Measurements from ENCODE around the gene RAMP3.

Gene RAMP3

DNA sequence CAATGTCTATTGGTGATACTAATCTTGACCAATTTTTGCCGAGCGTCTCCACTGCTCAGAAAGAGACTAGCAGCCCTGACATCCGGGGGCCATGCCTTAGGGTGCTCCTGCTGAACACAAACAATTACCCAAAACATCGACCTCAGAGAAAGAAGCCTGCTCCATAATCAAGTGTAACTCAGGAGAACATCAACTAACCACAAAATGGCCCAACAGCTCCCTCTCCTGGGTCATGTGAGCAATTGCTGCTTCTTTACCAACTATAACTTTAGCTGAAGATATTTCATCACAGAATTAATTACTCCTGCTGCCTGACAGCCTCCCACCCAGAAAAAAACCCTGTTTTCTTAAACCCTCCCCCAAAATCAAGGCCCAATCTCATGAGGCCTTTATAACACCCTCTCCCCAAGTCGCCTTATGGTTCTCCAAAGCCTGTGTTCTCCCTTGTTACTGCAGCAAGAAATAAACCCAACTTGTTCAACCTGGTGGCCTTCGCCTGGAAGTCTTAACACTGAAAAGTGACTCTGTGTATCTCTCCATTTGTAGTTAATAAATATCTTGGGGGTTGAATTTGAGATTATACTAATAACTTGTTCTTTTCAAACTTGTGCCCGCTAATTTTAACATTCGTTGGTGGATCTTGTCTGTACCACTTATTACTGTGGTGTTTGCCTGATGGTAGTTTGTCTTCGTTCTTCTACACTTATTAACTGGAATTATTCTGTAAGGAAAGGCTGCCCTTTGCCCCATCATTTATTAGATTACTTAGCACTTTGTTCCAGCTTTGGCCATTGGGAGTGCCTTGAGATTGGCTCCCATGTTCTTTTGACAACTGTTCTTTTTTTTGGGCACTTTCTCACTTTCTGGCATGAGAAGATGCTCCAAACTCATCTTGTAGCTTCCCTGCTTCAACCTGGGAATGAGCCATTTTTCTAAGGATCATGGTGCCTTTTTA lies 21.2 kb upstream of the RAMP3 start:
- Histone ChIP-seq H3K9ac (no peak overlapping the region), H3K9me3 (ENCODE audit: control insufficient read depth, low read length) (no peaks in the 10 kb centered on the region), H3K27me3 (ENCODE audit: control insufficient read depth, insufficient read depth, low read length) (no peaks in the 10 kb centered on the region), H3K4me3 (ENCODE audit: low read depth, low read length) (no peak overlapping the region), H3K36me3 (ENCODE audit: control insufficient read depth, insufficient read depth, low read length) (no peaks in the 10 kb centered on the region), H3K79me2 (no peaks in the 10 kb centered on the region), H3K4me1 (no peaks in the 10 kb centered on the region), H3K27ac (no peak overlapping the region), H2AFZ (peak overlapping the region; percentile 47), H3K4me2 (ENCODE audit: low read length) (no peak overlapping the region)
- TF ChIP-seq, protein P1, sequence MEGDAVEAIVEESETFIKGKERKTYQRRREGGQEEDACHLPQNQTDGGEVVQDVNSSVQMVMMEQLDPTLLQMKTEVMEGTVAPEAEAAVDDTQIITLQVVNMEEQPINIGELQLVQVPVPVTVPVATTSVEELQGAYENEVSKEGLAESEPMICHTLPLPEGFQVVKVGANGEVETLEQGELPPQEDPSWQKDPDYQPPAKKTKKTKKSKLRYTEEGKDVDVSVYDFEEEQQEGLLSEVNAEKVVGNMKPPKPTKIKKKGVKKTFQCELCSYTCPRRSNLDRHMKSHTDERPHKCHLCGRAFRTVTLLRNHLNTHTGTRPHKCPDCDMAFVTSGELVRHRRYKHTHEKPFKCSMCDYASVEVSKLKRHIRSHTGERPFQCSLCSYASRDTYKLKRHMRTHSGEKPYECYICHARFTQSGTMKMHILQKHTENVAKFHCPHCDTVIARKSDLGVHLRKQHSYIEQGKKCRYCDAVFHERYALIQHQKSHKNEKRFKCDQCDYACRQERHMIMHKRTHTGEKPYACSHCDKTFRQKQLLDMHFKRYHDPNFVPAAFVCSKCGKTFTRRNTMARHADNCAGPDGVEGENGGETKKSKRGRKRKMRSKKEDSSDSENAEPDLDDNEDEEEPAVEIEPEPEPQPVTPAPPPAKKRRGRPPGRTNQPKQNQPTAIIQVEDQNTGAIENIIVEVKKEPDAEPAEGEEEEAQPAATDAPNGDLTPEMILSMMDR (IDR thresholded peaks at IDR 0.05) = peak; percentile 81

DNA sequence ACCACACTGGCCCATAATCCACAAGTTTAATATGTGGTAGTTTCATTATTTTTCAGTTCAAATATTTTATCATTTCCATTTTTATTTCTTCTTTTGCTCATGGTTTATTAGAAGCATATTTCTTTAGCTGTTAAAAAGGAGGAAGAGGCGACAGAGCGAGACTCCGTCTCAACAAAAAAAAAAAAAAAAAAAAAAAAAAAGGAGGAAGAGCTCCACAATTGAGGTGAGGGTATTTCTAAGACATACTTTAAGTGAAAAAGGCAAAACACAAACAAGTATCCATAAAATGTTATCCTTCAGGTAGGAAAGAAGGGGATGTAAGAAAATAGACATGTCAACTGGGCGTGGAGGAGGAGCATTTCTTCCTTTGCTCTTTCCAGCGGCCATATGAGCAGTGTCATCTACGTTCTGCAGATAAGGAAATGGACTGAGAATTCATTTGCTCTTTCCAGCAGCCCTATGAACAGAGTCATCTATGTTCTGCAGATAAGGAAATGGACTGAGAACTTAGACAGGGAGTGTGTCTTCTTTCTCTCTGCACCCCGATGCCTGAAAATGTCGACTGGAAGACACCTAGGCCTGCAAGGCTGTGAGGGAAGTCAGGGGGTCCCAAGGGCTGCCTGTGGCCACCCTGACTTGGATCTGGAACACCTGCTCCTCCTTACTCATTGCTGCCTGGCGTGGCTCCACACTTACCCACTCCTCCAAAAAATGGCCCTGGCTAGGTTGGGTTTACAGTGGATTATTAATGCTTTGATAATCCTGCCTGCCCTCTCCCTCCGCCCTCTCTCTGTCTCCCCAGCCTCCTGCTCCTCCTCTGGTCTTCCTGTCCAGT lies 18.9 kb upstream of the RAMP3 start:
- Histone ChIP-seq H3K4me3 (ENCODE audit: low read depth, low read length) (no peak overlapping the region), H3K36me3 (ENCODE audit: control insufficient read depth, insufficient read depth, low read length) (no peaks in the 10 kb centered on the region), H3K4me2 (ENCODE audit: low read length) (no peak overlapping the region), H3K27me3 (ENCODE audit: control insufficient read depth, insufficient read depth, low read length) (no peaks in the 10 kb centered on the region), H3K9ac (no peak overlapping the region), H3K27ac (no peak overlapping the region), H2AFZ (no peak overlapping the region), H3K4me1 (no peaks in the 10 kb centered on the region), H3K79me2 (no peaks in the 10 kb centered on the region), H3K9me3 (ENCODE audit: control insufficient read depth, low read length) (no peaks in the 10 kb centered on the region)
- TF ChIP-seq, protein P1 (IDR thresholded peaks at IDR 0.05) = no peak

DNA sequence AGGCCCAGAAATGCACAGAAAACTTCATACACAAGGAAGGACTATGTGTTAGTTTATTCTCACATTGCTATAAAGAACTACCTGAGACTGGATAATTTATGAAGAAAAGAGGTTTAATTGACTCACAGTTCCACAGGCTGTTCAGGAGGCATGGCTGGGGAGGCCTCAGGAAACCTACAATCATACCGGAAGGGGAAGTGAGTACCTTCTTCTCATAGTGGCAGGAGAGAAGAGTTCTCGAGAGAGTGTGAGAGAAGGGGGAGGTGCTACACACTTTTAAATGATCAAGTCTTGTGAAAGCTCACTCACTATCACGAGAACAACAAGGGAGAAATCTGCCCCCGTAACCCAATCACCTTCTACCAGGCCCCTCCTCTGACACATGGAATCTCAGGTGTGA lies 16.8 kb upstream of the RAMP3 start:
- Histone ChIP-seq H3K36me3 (ENCODE audit: control insufficient read depth, insufficient read depth, low read length) (no peaks in the 10 kb centered on the region), H3K4me1 (no peaks in the 10 kb centered on the region), H3K4me2 (ENCODE audit: low read length) (no peak overlapping the region), H3K27me3 (ENCODE audit: control insufficient read depth, insufficient read depth, low read length) (no peaks in the 10 kb centered on the region), H3K9me3 (ENCODE audit: control insufficient read depth, low read length) (no peaks in the 10 kb centered on the region), H3K79me2 (no peaks in the 10 kb centered on the region), H3K27ac (no peak overlapping the region), H3K4me3 (ENCODE audit: low read depth, low read length) (no peak overlapping the region), H2AFZ (no peak overlapping the region), H3K9ac (no peak overlapping the region)
- TF ChIP-seq, protein P1 (IDR thresholded peaks at IDR 0.05) = no peak

DNA sequence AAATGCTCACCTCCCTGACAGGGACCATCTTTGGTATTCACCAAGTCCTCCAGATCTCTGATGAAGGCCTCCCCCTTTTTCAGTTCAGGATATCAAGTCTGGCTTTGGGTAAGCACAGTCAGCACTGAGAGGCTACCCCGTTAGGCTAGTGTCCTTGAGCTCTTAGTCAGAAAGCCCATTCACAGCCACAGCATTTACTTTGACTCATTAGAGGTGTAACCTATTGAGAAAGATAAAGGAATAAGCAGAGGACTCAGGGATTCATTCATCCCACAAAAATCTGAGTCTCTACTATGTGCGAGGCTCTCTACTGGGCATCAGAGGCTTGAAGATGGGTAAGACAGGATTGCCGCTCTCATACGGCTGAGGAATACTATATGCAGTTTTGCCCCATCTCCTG lies 14.0 kb upstream of the RAMP3 start:
- no peak overlapping the region for H3K4me2 ChIP-seq (ENCODE audit: low read length)
- TF ChIP-seq, protein P1 (IDR thresholded peaks at IDR 0.05) = no peak

More for the DNA sequence above, 14.0 kb upstream of the RAMP3 start:
- no peak overlapping the region for H2AFZ ChIP-seq
- H3K27me3 ChIP-seq (ENCODE audit: control insufficient read depth, insufficient read depth, low read length) = no peaks in the 10 kb centered on the region
- H3K9ac ChIP-seq = no peak overlapping the region
- H3K79me2 ChIP-seq = no peaks in the 10 kb centered on the region
- H3K9me3 ChIP-seq (ENCODE audit: control insufficient read depth, low read length) = no peaks in the 10 kb centered on the region
- H3K36me3 ChIP-seq (ENCODE audit: control insufficient read depth, insufficient read depth, low read length) = no peaks in the 10 kb centered on the region
- H3K4me1 ChIP-seq = no peaks in the 10 kb centered on the region
- H3K27ac ChIP-seq = no peak overlapping the region
- no peak overlapping the region for H3K4me3 ChIP-seq (ENCODE audit: low read depth, low read length)
